DND-41 (cell line): ENCODE results near the gene UBE2E1.

ENCODE experiments used
- EZH2 ChIP-seq: IDR thresholded peaks from 3 replicates; pipeline ENCODE4 v1.6.1; 2012; ENCODE audit warnings: borderline replicate concordance, low read depth, mild to moderate bottlenecking, moderate library complexity, low read length, inconsistent platforms; ENCODE audit not compliant: severe bottlenecking
- TF ChIP-seq, protein P1 (sequence below): IDR thresholded peaks from 2 replicates; pipeline ENCODE4 v1.5.1; 2012; ENCODE audit warnings: borderline replicate concordance, low read length, moderate library complexity, mild to moderate bottlenecking; ENCODE audit not compliant: poor library complexity, severe bottlenecking; ENCODE audit errors: extremely low read depth

DNA sequence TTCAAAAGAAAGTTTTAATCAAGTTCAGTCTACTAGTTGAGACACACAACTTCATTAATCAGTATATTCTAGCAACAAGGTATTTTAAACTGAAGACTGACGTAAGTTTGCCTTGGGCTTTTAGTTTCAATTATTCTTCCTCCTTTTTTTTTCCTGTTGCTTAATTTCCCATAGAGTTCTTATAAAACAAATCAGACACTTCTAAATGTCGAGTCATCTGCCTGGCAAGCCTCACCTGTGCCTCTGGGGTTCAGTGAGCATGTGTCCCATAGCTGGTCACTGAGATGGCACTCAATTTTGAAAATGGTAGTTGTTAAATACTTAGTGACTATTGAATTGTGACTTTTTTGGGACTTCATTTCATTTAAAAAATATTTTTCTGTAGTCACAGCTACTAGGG is 83.6 kb downstream of the UBE2E1 start:
- TF ChIP-seq, protein P1, sequence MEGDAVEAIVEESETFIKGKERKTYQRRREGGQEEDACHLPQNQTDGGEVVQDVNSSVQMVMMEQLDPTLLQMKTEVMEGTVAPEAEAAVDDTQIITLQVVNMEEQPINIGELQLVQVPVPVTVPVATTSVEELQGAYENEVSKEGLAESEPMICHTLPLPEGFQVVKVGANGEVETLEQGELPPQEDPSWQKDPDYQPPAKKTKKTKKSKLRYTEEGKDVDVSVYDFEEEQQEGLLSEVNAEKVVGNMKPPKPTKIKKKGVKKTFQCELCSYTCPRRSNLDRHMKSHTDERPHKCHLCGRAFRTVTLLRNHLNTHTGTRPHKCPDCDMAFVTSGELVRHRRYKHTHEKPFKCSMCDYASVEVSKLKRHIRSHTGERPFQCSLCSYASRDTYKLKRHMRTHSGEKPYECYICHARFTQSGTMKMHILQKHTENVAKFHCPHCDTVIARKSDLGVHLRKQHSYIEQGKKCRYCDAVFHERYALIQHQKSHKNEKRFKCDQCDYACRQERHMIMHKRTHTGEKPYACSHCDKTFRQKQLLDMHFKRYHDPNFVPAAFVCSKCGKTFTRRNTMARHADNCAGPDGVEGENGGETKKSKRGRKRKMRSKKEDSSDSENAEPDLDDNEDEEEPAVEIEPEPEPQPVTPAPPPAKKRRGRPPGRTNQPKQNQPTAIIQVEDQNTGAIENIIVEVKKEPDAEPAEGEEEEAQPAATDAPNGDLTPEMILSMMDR: no peak
- no peak for TF ChIP-seq EZH2
